Peyer's patch (tissue), 4 donors: ENCODE measurements around the gene WFDC12. TPM values are rescaled to one million over a fixed set of nuclear protein-coding genes. Genes with fewer than 3 reads are reported as not detected.

Source experiments
- DNase-seq, 3 donors: peaks; one replicate each; pipeline ENCODE4 v3.0.0-alpha.2; 2017 to 2019
- H3K27ac ChIP-seq, 4 donors: fragments of 200-600 bp; sonication (generic); one replicate each; pipeline ENCODE4 v1.5.1; 2016 to 2019
- H3K27me3 ChIP-seq, 2 donors: fragments of 200-600 bp; sonication (generic); one replicate each; pipeline ENCODE4 v1.5.1; 2019
- H3K36me3 ChIP-seq, 3 donors: fragments of 200-600 bp; sonication (generic); one replicate each; pipeline ENCODE4 v1.5.1; 2016 to 2019
- H3K4me1 ChIP-seq, 4 donors: fragments of 200-600 bp; sonication (generic); one replicate each; pipeline ENCODE4 v1.5.1; 2016 to 2019
- H3K4me3 ChIP-seq, 4 donors: fragments of 200-600 bp; sonication (generic); 1 replicate in 3 of 4; 2 replicates in 1 of 4; pipeline ENCODE4 v1.5.1; 2016 to 2019; ENCODE audit warnings: mild to moderate bottlenecking in 1 of 4
- H3K9me3 ChIP-seq, 4 donors: fragments of 200-600 bp; sonication (generic); one replicate each; pipeline ENCODE4 v1.5.1; 2016 to 2019; ENCODE audit warnings: mild to moderate bottlenecking in 1 of 4
- POLR2A ChIP-seq, 2 donors: fragments of 450-650 bp; IDR thresholded peaks; one replicate each; pipeline ENCODE4 v1.5.1; 2017; ENCODE audit warnings: antibody characterized with exemption in 2 of 2, mild to moderate bottlenecking in 2 of 2, moderate library complexity in 2 of 2
- total RNA-seq, 4 donors: library from RNA; depleted of rRNA; stranded (reverse); fragments of >200 nt; gene quantifications; one replicate each; pipeline ENCODE4 v1.1.0, GENCODE V29; 2016
- TF ChIP-seq, protein P1 (sequence below), 6 experiments: fragments of 450-650 bp in 4 of 6; fragments of 200-600 bp in 2 of 6; sonication (generic) in 1 of 6; IDR thresholded peaks; one replicate each; pipeline ENCODE4 v1.5.1; 2017 to 2019; ENCODE audit warnings: antibody characterized with exemption in 6 of 6, mild to moderate bottlenecking in 3 of 6, moderate library complexity in 1 of 6

The WFDC12 gene
- total RNA-seq, 4 donors from 2014 or later, result not detected

DNA sequence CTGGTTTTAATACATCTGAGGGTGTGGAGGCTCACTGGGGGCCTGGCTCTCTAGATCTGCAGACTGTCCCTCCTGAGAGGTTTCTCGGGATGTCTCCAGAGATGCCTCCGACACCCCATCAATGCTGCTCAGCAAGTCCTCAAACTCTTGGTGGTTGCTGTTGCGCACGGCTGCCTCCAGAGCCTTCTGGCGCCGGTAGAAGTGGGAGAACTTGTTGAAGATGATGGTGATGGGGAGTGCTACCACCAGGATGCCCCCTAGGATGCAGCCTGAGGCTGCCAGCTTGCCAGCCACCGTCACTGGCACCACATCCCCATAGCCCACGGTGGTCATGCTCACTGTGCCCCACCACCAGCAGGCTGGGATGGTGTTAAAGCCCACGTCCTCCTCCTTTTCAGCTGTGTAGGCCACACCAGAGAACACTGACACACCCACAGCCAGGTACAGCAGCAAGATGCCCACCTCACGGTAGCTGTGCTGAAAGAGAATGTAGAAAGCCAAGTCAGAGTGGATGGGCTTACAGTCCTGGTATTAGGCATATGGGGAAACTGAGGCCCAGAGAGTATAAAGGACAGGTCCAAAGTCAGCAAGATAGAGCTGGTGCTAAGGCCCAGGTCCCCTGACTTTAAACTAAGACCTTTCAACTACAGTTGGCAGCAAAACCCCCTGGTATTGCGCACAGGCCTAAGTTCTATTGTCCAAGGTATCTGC lies 29.2 kb downstream of the WFDC12 start:
- Histone ChIP-seq H3K9me3 (no peaks in the 10 kb centered on the region), H3K4me3 (no peak overlapping the region), H3K27me3 (peaks cover 0 to 20% of the 10 kb centered on the region in 2 donors), H3K4me1 (peaks cover 0 to 9% (median 6%) of the 10 kb centered on the region in 4 donors), H3K36me3 (no peaks in the 10 kb centered on the region), H3K27ac (no peak overlapping the region)
- DNase-seq, result no peak
- TF ChIP-seq POLR2A (IDR thresholded peaks at IDR 0.05), result no peak
- TF ChIP-seq, protein P1, sequence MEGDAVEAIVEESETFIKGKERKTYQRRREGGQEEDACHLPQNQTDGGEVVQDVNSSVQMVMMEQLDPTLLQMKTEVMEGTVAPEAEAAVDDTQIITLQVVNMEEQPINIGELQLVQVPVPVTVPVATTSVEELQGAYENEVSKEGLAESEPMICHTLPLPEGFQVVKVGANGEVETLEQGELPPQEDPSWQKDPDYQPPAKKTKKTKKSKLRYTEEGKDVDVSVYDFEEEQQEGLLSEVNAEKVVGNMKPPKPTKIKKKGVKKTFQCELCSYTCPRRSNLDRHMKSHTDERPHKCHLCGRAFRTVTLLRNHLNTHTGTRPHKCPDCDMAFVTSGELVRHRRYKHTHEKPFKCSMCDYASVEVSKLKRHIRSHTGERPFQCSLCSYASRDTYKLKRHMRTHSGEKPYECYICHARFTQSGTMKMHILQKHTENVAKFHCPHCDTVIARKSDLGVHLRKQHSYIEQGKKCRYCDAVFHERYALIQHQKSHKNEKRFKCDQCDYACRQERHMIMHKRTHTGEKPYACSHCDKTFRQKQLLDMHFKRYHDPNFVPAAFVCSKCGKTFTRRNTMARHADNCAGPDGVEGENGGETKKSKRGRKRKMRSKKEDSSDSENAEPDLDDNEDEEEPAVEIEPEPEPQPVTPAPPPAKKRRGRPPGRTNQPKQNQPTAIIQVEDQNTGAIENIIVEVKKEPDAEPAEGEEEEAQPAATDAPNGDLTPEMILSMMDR (IDR thresholded peaks at IDR 0.05), result no peak

- no peak for TF ChIP-seq POLR2A (IDR thresholded peaks at IDR 0.05)
- TF ChIP-seq, protein P1 (IDR thresholded peaks at IDR 0.05), result no peak
- Histone ChIP-seq H3K9me3 (no peaks in the 10 kb centered on the region), H3K27ac (no peak overlapping the region), H3K27me3 (peaks cover 0 to 20% of the 10 kb centered on the region in 2 donors), H3K4me1 (peaks cover 0 to 9% (median 6%) of the 10 kb centered on the region in 4 donors), H3K4me3 (no peak overlapping the region), H3K36me3 (no peaks in the 10 kb centered on the region)
- no peak for DNase-seq
Measured at GRCh38 chr20:45094201-45094600, 30.1 kb downstream of the WFDC12 start.

DNA sequence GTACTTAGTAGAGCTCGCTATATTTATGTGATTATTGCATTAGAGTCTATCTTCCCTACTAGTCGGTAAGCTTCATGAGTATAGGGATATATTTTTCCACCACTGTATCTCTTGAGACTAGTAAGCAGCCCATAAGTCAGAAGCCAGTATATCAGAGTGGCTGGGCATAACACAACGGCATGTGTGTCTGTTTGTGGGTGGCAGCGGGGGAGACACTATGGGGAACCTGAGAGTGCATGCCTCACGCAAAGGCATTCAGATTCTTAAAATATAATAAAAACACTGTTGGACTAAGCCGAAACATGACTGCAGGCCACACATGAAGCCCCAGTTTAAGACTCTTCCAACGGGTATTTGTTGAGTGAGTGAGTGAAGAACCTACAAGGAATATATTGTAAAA lies 31.4 kb downstream of the WFDC12 start:
- peaks cover 0 to 4% (median 1%) of the 10 kb centered on the region in 4 donors for H3K4me1 ChIP-seq
- H3K4me3 ChIP-seq, result no peak overlapping the region
- H3K9me3 ChIP-seq, result no peaks in the 10 kb centered on the region
- H3K36me3 ChIP-seq, result no peaks in the 10 kb centered on the region
- H3K27me3 ChIP-seq, result peaks cover 0 to 14% of the 10 kb centered on the region in 2 donors
- no peak overlapping the region for H3K27ac ChIP-seq
- TF ChIP-seq POLR2A (IDR thresholded peaks at IDR 0.05), result no peak
- TF ChIP-seq, protein P1 (IDR thresholded peaks at IDR 0.05), result no peak
- no peak for DNase-seq

DNA sequence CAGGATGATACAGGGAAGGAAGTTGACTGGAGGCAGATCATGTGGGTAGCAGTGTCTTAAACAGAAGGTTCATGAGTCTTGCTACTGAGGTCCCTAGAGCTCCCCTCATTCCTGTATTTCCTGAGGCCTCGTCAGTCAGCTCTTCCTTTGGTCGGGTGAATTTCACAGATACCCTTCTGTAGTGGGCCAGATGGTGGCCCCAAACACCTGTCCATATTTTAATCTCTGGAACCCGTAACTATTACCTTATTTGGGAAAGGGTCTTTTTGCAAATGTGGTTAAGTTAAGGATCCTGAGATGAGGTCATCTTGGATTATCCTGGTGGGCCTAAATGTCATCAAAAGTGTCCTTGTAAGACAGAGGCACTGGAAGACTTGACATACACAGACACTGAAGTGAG lies 32.9 kb downstream of the WFDC12 start:
- no peaks in the 10 kb centered on the region for H3K4me1 ChIP-seq
- H3K27me3 ChIP-seq, result peaks cover 0 to under 1% of the 10 kb centered on the region in 2 donors
- H3K36me3 ChIP-seq, result no peaks in the 10 kb centered on the region
- DNase-seq, result no peak
- H3K4me3 ChIP-seq, result no peak overlapping the region
- TF ChIP-seq, protein P1 (IDR thresholded peaks at IDR 0.05), result no peak
- no peak for TF ChIP-seq POLR2A (IDR thresholded peaks at IDR 0.05)
- no peak overlapping the region for H3K27ac ChIP-seq
- H3K9me3 ChIP-seq, result no peaks in the 10 kb centered on the region

- Histone ChIP-seq H3K4me1 (no peaks in the 10 kb centered on the region), H3K27me3 (no peaks in the 10 kb centered on the region), H3K36me3 (no peaks in the 10 kb centered on the region), H3K4me3 (no peak overlapping the region), H3K9me3 (no peaks in the 10 kb centered on the region), H3K27ac (no peak overlapping the region)
- TF ChIP-seq, protein P1 (IDR thresholded peaks at IDR 0.05), result no peak
- TF ChIP-seq POLR2A (IDR thresholded peaks at IDR 0.05), result no peak
- no peak for DNase-seq
Measured at GRCh38 chr20:45090481-45090880, 33.8 kb downstream of the WFDC12 start.
